Measurements from ENCODE around the gene TMEM185B. TPM values are rescaled to one million over a fixed set of nuclear protein-coding genes. Genes with fewer than 3 reads are reported as not detected.

TMEM185B gene
- total RNA-seq, 1 donor from 2014 or later = 27.1 TPM

DNA sequence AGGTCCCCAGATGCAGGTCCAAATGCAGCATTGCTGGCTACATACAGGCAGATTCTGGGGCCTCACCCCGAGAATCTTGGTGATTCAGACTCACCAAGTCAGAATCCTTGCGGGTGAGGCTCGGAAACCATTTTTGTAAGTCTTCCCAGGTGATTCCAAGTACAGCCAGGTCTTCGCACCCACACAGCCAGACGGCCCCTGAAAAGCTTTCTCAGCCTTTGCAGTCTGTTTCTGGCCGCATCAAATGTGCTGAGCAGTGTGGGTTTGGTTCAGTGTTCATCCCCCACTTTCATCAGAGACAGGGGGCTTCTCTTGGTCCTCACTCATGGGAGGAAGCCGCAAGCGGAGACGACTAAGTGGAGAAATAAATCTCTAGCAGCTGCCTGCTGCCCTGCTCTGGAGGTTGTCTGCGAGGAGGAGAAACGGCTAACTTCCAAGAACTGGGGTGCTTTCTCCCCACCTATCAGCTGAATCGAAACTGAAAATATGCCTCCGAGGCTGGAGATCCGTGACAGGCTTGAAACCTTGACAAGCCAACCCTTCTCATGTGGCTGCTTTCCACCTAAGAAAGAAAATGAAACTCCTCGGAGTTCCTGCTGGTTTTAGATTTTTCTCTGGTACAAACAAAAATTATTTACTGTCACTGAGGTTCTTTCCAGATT lies 8.9 kb upstream of the TMEM185B start:
- no peak for DNase-seq (ENCODE audit: low read depth)

DNA sequence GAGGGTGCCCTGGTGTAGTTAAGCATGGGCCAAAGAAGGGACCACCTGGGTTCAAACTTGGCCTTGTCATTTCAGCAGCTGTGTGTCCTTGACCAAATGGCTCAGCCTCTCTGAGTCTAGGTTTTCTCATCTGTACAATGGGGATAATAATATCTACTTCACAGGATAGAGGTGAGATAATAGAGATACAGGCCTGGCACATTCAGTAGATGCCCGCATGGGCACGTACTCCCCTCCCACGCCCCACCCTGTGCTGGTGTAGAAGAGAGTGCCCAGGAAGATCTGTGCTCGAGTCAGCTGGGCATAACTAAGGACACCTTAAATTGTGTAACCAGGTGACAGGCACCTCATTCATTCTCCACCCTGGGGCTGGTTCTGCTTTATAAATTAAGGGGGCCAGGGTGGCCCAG lies 8.4 kb upstream of the TMEM185B start:
- DNase-seq (ENCODE audit: low read depth) = no peak

DNA sequence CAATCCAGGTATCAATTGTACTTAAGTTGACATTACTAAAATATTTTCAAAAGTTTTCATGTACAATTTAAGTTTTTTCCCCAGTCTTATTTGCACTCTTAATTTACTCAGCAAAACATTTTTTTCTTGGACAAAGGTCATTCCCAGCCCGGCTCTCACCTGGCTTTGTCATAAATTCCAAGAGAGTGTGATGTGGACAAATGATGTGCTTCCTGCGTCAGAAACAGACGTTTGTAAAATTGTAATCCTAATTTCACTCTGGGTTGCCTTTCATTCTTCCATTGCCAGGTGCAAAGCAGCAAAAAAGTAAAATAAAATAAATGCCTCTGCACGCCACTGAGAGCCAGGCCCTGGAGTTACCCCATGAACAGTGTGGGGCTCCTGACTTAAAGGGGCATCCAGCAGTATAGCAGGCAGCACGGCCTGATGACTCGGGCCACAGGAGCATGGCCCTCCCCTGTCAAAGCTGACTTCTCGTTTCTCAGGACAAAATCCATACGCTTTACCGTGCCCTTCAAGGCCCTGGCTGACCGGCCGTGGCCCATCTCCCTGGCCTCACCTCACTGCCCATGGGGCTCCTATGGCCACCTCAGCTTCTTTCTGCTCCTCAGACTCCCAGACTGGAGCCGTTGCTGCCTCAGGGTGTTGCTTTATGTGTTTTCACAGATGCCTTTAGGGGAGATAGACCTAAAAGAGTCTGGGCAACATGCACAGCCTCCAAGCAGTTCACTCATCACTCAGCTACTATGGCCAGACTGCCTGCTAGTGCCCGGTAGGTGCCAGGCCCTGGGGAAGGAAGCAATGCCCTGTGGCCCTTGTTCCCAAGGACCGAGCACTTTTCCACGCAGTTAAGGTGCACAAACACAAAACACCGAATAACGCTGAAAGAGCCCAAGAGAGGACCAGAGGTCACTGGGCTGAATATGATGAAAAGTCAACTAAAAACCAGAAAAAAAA lies 7.6 kb upstream of the TMEM185B start:
- DNase-seq (ENCODE audit: low read depth) = no peak

DNA sequence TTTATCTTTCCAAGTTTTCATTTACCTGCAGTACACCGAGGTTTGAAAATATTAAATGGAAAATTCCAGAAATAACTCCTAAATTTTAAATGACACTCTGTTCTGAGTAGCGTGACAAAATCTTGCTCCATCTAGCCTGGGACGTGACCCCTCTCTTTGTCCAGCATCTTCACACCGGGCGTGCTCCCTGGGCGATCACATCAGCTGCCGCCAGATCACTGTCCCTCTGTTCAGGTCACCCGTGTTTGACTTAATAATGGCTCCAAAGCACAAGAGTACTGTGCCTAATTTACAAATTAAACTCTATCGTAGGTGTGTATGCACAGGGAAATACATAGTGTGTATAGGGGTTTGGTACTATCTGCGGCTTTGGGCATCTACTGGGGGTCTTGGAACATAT lies 6.1 kb upstream of the TMEM185B start:
- no peak for DNase-seq (ENCODE audit: low read depth)

DNA sequence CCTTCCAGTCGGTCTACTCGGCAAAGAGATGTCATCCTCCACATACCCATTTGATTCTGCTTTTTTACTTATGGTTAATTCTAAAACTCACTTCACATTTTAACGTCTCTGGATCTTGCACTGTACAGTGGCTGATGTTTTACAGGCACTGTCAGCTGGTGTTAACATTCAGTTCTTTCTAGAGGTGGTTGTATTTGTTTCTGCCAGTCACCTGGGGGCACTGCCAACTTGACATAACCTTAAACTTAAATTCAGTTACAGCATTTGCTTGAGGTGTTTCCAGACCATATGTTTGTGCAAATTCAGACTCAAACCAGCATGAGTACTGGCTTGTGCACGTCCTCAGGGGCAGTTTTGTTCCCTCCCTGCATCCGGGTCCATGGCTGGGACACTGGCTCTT lies 5.3 kb upstream of the TMEM185B start:
- no peak for DNase-seq (ENCODE audit: low read depth)

DNA sequence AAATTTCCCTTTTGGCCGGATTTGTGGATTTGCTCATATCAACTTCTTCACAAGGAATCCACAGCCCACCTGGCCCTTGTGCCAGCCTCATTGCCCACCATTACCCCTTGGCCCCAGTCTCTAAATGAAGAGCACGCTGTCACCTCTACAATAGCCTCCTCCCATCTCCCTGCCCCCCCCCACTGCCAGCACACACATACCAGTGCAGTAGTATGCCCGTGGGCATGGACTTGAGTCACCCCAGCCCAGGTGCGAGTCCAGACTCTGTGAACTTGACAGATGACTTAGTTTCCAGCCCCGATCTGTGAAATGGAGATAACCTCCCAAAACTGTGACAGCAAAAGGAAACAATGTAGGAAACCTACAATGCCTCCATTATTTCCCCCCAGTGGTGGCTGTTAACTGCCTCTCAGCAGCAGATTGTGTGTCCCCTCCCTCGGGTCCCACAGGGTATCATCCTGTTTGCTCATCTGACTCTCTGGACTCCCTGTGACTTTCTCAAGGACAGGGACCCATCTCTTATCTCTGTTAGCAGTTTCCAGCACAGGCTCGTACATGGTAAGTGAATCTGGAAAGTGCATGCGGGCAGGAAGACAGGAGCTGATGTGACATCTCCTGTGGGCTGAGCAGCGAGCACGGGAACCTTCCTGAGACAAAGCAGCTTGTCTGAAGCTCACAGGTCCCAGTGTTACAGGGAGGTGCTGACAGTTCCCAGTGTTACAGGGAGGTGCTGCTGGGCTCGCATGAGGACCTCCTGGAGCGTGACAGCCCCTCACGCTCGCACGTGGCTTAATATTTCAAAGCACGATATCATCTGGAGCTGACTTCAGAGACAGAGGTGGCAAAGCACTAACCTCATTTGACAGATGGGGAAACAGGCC lies 4.2 kb upstream of the TMEM185B start:
- DNase-seq (ENCODE audit: low read depth) = no peak

DNA sequence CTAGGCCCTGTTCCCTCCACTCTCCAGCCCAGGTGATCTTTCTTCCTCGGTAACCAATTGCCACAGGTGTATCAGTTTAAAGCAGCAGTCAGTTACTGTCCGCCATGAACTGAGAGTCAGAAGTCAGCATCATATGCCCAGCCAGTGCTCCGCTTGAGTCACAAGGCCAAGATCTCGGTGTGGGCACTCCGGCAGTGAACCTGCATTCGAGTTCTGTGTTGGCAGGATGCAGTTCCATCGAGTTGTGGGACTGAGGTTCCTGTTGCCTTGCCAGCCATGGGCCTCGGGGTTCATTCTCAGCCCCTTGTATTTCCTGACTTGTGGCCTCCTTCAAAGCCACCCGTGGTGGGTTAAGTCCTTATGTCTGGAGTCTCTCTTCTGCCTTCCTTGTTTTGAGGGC lies 3.1 kb upstream of the TMEM185B start:
- DNase-seq (ENCODE audit: low read depth) = no peak

DNA sequence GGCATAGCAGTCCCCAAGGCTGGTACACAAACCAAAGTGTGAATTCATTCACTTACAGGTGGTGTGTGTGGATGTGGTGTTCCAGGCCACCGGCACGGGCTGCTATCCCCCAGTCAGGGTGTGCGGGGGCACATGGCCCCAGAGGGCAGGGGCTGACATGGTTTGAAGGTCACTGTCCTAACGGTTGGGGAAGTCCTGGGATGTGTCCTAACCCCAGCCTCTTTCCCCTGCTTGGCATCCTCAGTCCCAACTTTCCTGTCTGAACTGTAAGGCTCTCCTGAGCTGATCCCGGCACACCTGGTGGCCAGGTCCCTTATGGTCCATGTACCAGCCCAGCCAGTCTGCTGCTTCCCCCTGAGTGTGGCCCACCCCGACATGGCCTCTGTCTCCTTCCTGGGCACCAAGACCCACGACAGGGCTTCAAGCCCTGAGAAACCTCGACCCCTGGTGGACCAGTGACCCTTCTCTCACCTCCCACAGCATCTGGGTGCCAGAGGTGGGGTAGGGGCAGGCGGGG lies 2.4 kb upstream of the TMEM185B start:
- DNase-seq (ENCODE audit: low read depth) = no peak

DNA sequence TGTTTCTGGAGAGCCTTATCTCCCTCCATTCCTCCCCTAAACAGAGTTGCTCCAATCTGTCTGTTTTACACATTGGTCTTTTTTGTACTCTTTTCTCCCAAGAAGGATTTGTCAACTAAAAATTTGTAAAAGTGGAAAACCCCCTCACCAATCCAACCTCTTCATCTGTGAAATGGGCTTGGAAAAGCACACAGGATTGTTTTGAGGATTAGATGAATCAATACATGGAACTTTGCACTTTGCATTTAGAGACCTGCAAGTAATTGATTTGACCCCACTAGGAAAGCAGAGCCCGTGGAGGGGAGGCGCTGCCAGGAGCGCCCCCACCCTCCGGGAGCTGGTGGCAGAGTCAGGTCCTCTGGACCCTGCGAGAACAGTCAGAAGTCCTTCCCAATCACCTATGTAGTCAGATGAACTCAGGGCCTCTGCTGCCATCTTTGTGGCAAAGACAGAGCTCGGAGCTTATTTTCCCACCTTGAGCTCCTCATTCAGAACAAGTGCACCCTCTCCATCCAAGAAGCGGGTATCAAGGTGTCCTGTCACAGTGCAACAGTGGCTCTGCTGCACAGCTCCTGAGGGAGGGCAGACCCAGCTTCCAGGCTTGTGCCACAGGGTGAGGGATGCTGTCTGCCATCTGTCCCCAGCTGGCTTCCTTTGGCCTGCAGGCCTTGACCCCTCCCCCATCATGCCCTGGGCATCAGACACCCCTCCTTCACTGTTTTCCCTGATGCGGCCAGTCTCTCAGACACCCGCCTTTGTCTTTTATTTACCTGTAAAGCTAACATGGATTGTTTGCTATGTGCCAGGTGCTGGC lies 1.7 kb upstream of the TMEM185B start:
- no peak for DNase-seq (ENCODE audit: low read depth)

DNA sequence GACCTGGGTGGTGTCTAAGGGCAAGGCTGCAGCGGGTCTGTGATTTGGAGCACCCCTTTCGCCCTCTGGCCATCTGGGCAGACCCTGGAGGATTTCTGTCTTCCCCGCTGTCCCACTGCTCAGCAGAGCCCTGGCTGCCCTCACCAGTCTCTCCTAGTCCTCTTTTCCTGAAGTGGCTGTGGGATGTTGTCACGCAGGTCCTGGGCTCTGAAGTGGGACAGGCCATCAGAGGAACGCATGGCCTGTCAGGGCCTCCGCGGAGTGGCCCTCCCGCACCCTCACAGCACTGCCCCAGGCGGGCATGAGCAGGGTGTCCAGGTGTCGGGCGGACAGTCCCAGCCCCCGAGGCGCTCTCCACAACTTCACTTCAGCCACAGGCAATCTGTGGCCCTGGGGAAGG lies 1.1 kb upstream of the TMEM185B start:
- no peak for DNase-seq (ENCODE audit: low read depth)

DNA sequence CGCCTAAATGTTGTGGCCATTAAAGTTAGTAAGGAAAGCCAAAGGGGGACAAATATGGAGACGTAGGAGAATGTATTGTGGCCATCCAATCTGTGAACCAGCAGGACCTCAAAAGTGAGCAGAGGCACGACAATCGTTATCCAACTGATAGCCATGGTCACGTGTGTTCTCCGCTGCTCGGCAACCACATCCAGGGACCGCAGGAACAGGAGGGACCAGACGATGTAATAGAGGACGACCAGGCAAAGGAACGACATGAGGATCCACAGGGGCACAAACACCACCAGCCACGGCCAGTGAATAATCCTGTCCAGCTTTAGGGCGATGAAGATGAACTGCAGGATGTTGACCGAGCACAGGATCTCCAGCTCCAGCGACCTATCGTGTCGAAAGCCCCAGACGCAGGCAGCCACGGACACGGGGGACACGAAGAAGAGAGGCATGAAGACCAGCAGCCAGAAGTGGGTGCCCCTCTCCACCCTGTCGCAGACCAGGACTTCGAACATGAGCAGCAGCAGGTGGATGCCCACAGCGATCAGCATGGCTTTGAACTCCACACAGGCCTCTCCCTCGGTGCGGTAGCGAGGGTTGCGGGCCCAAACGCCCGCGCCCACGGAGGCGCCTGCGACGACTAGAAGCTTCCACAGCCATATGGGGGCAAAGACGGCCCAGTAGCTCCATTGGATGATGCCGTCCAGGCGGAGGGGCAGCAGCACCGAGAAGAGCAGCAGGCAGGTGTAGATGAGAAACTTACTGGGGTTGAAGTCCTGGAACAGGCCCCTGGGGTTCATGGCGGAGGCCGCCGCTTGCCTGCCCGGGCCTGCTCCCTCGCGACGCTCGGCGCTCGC lies 790 bp downstream of the TMEM185B start:
- DNase-seq (ENCODE audit: low read depth) = no peak

DNA sequence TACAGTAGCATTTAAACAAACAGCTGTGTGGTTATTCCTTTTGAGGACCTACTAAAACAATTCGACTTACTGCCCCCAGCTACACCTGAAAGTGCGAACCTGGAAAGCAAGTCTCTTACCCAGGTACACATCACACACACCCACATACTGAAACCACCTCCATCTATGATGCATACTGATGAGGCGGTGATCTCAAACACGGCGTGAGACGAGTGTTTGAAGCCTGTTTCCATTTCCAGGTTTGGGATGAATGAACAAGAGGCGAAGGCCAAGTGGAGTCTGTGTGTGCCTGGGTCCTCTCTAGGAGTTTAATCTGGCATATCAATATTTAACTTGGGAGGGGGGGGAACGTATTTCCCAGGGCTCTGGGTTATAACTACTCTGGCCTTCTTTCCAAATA lies 1.6 kb downstream of the TMEM185B start:
- no peak for DNase-seq (ENCODE audit: low read depth)

DNA sequence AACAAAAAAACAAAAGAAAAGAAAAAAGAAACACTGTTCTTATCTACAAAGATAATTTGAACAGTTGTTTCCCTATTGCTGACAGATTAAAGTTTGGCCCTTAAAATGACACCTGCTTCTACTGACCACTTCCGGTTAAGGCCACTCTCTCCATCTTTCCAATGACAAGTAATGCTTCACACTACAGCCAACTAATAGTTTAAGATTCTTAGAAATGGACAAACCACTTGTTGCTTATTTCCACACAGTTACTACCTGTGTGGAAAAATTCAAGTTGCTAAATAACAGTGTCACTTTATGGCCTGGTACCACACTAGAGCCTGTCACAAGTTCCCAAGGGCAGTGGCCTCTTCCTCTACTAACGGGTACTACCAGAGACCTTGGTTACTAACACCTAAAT lies 2.4 kb downstream of the TMEM185B start:
- DNase-seq (ENCODE audit: low read depth) = no peak

DNA sequence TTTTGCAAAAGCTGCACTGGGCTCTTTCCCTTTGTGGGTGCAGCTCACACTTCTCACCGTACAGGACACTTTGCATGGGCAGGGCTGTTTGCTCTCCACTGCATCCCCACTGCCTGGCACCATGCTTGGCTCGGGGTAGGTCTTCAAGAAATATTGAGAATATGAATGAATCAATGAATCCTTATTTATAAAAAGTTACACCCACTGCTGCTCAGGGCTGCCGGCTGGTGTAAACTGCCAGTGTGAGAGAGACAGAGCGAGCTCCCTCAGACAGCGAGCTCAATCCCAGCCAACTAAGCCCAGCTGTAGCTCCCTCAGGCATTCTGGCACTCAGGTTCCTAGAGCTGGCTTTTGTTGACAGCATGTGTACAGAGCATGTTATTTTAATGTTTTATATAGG lies 3.4 kb downstream of the TMEM185B start:
- no peak for DNase-seq (ENCODE audit: low read depth)

DNA sequence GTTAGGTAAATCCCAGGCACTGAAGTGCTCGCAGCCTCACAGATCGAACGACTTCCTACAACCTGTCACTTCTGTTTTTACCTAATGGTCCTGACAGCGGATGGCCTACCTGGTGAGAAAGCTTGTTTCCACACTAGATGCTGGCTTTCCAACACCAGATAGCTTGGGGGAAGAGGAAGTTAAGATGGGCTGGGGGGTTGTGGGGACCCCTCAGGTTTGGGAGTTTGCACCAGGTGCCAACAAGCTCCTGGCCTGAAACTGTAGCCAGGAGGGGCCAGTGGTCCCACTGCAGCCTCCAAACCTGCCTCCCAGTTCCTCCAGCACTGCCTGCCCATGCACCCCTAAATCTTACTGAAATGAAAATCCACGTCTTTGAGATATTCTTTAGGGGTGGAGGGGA lies 3.9 kb downstream of the TMEM185B start:
- DNase-seq (ENCODE audit: low read depth) = no peak

DNA sequence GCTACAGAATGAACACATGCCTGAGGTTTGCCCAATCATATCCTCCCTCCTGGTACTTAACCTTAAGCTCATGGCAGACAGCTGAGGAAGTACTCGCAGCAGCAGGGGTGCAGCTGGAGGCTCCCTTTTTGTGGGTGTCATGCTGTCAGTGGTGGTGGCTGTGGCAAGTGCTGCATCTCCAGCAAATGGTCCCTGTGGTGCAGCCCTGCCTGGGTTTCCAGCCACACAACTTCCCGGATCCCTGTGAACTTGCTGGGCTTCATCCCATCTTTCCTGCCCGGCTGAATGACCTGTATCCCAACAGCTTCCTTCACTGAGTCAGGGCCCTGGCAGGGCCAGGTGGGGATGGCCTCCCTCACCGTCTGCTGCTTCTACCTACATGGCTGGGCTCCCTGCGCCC lies 5.0 kb downstream of the TMEM185B start:
- peak; percentile 50 for DNase-seq (ENCODE audit: low read depth)

DNA sequence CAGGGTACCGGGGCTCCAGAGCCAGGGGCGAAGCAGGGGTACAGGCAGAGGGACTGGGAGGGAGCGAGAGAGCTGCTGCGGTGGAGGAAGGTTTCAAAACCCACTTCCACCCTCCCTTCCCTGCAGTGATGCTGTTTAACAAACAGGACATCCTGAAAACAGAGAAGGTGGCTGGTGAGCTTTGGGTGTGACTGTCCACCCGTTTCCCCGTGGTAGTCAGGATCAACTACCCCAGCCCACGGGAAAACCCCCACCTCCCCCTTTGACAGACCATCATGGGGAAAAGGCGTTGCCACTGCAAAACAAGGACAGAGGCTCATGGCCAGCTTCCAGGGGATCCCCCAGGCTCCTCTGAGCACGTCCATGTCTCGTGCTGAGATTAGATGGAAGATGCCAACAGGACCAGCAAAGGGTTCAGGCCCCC lies 12.9 kb downstream of the TMEM185B start:
- no peak for DNase-seq (ENCODE audit: low read depth)

DNA sequence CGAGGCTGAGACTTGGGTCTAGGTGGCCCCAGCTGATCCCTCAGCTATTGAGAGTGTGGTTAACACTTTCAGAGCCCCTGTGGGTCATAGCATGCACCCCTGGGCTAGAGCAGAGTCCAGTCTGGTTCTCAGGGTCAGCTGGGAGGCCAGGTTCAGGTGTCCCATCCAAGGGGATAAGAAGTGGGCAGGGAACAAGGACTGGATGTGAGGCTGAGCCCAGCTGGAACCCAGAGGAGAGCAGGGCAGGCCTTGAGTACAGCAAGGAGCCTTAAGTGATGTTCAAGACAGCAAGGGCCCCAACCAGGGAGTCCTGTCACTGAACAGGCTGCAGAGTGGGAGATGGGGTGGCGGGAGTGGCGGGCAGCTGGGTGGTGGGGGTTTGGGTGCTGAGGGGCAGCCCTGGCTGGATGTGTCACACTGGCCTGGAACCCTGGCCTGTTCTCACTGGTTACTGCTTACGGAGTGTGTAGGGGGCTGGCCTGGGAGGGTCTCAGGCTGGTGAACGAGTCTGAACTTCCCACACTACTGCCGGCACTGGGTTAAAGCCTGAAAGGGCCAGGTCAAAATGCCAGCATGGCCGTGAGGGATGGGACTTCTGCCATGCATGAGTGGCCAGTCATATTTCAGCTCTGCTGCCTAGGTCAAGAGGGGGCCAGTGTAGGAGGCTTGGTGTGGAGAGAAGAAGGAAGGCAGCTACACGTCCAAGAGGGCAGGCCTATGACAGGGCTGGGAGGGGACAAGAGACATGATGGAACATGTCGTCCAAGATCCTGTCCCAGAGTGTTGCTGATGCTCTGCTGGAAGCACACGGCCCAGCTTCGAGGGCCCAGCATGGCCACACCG lies 13.6 kb downstream of the TMEM185B start:
- no peak for DNase-seq (ENCODE audit: low read depth)
